GM21367 (cell line): ENCODE measurements around the gene GPR173.
A peak's percentile ranks its signal among the peaks of the same experiment; 100 is the strongest.

ENCODE experiments used
- ATAC-seq: cut with Tn5 transposase; IDR thresholded peaks from one replicate; pipeline ENCODE4 v1.9.1; 2021; ENCODE audit not compliant: unreplicated experiment

The GPR173 gene

GRCh38 chrX:53088136-53088974 lies 39.8 kb downstream of the GPR173 start:
- no peak for ATAC-seq

GRCh38 chrX:53089224-53089842 lies 40.7 kb downstream of the GPR173 start:
- no peak for ATAC-seq

- no peak for ATAC-seq
Observed at GRCh38 chrX:53089925-53090324, 41.3 kb downstream of the GPR173 start.

- ATAC-seq, result no peak
Observed at GRCh38 chrX:53091354-53091753, 42.8 kb downstream of the GPR173 start.

- no peak for ATAC-seq
Observed at GRCh38 chrX:53093177-53093655, 44.6 kb downstream of the GPR173 start.

GRCh38 chrX:53093748-53094581 lies 45.4 kb downstream of the GPR173 start, which contains the start of gene KANTR:
Gene KANTR, plus strand, starts transcription at chrX:53094142. Its CDS starts 30,131 bp downstream, at chrX:53124273.
- peak; percentile 75 for ATAC-seq

- no peak for ATAC-seq
Observed at GRCh38 chrX:53094582-53094905, 46.0 kb downstream of the GPR173 start.

- ATAC-seq, result no peak
Observed at GRCh38 chrX:53095796-53096195, 47.2 kb downstream of the GPR173 start.

- ATAC-seq, result no peak
Observed at GRCh38 chrX:53114864-53115549, 66.4 kb downstream of the GPR173 start.

GRCh38 chrX:53115550-53115874 lies 66.9 kb downstream of the GPR173 start:
- ATAC-seq, result no peak

GRCh38 chrX:53116101-53116500 lies 67.5 kb downstream of the GPR173 start:
- ATAC-seq, result no peak

- ATAC-seq, result no peak
Observed at GRCh38 chrX:53122013-53122412, 73.4 kb downstream of the GPR173 start.

GRCh38 chrX:53125506-53125905 lies 76.9 kb downstream of the GPR173 start:
- no peak for ATAC-seq

- no peak for ATAC-seq
Observed at GRCh38 chrX:53126377-53126776, 77.8 kb downstream of the GPR173 start.

GRCh38 chrX:53128097-53128749 lies 79.6 kb downstream of the GPR173 start:
- no peak for ATAC-seq
